ENCODE data around the gene VPS39.

DNA sequence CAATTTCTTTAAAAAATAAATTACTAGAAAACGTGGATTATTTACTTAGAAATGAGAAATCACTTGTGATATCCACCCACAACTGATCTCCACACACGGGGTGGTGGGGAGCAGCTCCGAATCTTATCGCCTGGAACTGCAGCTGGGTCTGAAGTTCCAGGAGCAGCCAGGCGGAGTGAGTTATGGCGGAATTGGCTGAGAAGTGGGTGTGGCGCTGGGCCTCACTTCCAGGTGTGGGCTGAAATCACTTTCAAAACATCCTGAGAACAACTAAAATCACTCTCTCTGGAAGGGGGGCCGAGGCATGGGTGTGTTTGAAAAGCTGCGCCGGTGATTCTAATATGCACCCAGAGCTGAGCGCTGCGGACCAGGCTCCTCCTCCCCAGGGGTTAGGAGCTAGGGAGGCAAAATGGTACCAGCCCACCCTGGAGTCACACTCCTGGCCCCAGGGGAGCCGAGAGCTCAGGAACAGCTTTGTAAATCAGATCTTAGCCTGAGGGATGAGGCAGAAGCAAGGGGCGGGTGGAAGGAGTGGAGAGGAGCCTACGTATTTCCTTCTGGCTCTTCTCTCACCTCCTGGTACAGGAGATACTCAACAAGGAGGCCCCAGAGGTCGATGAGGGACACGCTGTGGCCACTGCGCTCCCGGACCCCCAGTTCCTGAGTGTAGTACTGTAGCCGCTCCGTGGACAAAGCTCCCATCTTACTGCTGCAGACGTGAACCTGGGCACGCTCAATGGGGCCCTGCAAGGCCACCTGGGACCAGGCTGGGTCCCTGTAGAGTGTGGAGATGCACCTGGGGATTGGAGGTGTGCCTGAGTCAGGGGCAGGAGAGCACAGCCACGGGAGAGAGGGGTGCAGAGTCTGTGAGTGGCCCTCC is 61.3 kb downstream of the VPS39 start:
- no peak for TF ChIP-seq JUN (IDR thresholded peaks at IDR 0.05; ENCODE audit: borderline replicate concordance, insufficient read depth, insufficient read length, low read depth)
- no peak for TF ChIP-seq EZH2 (IDR thresholded peaks at IDR 0.05; ENCODE audit: borderline replicate concordance, low read depth, low read length, severe bottlenecking)
- TF ChIP-seq, protein P1, sequence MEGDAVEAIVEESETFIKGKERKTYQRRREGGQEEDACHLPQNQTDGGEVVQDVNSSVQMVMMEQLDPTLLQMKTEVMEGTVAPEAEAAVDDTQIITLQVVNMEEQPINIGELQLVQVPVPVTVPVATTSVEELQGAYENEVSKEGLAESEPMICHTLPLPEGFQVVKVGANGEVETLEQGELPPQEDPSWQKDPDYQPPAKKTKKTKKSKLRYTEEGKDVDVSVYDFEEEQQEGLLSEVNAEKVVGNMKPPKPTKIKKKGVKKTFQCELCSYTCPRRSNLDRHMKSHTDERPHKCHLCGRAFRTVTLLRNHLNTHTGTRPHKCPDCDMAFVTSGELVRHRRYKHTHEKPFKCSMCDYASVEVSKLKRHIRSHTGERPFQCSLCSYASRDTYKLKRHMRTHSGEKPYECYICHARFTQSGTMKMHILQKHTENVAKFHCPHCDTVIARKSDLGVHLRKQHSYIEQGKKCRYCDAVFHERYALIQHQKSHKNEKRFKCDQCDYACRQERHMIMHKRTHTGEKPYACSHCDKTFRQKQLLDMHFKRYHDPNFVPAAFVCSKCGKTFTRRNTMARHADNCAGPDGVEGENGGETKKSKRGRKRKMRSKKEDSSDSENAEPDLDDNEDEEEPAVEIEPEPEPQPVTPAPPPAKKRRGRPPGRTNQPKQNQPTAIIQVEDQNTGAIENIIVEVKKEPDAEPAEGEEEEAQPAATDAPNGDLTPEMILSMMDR (IDR thresholded peaks at IDR 0.05; ENCODE audit: extremely low read depth in 1 of 2, insufficient read depth in 1 of 2, low read depth in 1 of 2, low read length in 2 of 2): no peak
